GM10248 (cell line): Measurements from ENCODE around the gene UNC5C.

Source experiments
- CTCF ChIA-PET: fragments of 300-600 bp; sonication (Branson Sonifier 250); formaldehyde crosslinking; extraction: SDS; loops from one replicate; lab custom pipeline; 2021; ENCODE audit warnings: antibody characterized with exemption; lab: Yijun Ruan, JAX
- POLR2A ChIA-PET: fragments of 350-650 bp; sonication (Branson Sonifier 250); formaldehyde crosslinking; extraction: SDS; loops from one replicate; lab custom pipeline; 2020; ENCODE audit warnings: antibody characterized with exemption; lab: Yijun Ruan, JAX
- DNase-seq: peaks from one replicate; pipeline ENCODE4 v3.0.0; 2012; ENCODE audit errors: extremely low spot score
- TF ChIP-seq, protein P1 (sequence below): IDR thresholded peaks from 2 replicates; pipeline ENCODE4 v1.5.1; 2012; ENCODE audit warnings: mild to moderate bottlenecking, low read depth; ENCODE audit errors: extremely low read depth, missing control alignments, control extremely low read depth

Gene UNC5C

DNA sequence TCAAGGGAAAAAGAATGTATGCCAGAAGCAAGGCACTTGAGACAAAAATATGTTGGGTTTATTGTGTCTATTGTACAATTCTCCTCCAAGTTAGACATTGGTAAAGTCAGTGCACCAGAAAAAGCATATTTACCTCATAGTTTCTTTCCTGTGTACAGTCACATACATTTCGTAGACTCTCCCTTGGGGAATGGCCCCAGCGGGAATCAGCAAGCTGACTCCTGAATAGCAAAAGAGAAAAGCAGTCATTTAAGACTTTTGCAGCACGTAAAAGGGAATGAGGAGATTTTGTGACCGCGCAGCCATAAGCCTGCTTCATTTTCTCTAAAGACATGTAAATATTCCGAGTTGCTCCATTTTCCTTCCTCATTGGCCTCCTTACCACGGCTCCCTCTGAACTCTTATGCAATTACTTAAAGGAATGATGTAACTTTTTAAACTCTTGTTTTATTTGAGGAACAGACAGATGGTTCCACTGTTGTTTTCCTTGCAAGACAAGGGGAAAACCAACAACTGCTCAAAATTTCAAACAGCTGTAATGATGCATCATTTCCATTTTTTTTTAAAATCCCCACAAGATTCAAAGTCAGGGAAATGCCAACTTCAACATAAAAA is 332.7 kb downstream of the UNC5C start:
- ChIA-PET POLR2A (no interaction called here), CTCF (interaction anchor here (2.1 kb wide), 1 partner anchor 13 kb away, joined by 4 read pairs; no protein-coding TSS in a partner anchor)
- DNase-seq = no peak
- TF ChIP-seq, protein P1, sequence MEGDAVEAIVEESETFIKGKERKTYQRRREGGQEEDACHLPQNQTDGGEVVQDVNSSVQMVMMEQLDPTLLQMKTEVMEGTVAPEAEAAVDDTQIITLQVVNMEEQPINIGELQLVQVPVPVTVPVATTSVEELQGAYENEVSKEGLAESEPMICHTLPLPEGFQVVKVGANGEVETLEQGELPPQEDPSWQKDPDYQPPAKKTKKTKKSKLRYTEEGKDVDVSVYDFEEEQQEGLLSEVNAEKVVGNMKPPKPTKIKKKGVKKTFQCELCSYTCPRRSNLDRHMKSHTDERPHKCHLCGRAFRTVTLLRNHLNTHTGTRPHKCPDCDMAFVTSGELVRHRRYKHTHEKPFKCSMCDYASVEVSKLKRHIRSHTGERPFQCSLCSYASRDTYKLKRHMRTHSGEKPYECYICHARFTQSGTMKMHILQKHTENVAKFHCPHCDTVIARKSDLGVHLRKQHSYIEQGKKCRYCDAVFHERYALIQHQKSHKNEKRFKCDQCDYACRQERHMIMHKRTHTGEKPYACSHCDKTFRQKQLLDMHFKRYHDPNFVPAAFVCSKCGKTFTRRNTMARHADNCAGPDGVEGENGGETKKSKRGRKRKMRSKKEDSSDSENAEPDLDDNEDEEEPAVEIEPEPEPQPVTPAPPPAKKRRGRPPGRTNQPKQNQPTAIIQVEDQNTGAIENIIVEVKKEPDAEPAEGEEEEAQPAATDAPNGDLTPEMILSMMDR = no peak

GRCh38 chr4:95215043-95215442 is 333.7 kb downstream of the UNC5C start:
- ChIA-PET POLR2A (no interaction called here), CTCF (interaction anchor here (0.9 to 2.1 kb wide), 4 partner anchors 12 to 15 kb away, joined by 3 to 4 read pairs (median 4); no protein-coding TSS in a partner anchor)
- TF ChIP-seq, protein P1 = no peak

DNA sequence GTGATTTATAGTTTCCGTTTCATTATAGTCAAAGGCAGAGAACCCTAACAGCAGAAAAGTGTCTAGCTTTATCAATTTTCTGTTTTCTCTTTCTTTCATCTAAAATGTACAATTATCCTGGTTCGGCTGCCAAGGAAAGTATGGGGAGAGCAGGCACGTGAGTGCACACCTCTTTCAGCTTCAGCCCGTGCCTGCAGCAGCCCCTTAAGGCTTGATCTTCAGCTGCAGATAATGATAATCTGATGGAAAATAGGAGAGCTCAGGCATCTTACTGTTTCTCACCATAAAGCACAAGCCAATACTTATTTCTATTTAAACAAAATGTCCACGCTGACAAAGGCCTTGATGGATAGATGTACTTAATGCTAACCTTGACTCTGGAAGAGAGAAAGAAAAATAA is 334.4 kb downstream of the UNC5C start:
- TF ChIP-seq, protein P1 = no peak
- POLR2A ChIA-PET = no interaction called here
- CTCF ChIA-PET = interaction anchor here (0.9 to 2.1 kb wide), 5 partner anchors 12 to 25 kb away, joined by 3 to 4 read pairs (median 4); no protein-coding TSS in a partner anchor
- no peak for DNase-seq

More at GRCh38 chr4:95215043-95215442, 333.7 kb downstream of the UNC5C start:
- no peak for DNase-seq

DNA sequence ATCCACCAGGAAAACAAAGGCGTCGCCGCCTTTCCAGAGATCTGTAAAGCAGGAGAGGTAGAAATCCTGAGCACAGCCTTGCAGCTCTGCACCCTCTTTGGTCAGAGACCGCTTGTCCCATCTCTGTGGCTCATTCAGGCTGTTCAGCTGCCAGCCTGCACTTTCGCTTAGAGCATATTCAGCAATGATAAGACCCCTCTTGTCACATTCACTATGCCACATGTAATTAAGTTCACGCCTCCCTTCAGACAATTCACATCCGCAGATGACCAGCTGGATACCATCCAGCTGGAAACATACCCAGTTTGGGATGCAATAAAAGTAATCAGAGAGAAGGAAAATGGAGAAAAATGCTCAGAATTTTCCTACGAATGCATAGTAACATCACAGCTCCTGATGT is 335.4 kb downstream of the UNC5C start:
- CTCF ChIA-PET = interaction anchor here (1.0 kb wide), 1 partner anchor 26 kb away, joined by 3 read pairs; no protein-coding TSS in a partner anchor
- TF ChIP-seq, protein P1 = no peak
- no peak for DNase-seq
- POLR2A ChIA-PET = no interaction called here

DNA sequence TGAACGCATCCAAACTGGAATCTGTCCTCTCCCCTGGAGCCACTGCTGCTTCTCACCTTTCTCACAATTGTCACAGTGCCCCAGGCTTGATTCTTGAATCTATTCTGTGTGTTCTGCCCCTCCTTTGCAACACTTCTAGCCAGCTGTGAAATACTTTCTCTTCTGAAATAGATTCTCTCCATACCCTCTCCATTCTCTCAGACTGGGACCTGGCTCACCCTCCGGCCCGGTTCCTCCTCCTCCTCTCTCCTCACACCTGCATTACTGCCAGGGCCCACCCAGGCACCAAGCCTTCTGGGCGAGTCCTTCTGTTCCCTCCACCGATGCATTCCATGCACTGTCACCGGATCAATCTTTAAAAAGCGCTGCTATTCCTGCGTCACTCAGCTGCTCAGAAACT is 336.1 kb downstream of the UNC5C start:
- TF ChIP-seq, protein P1 = no peak
- no peak for DNase-seq
- POLR2A ChIA-PET = no interaction called here
- CTCF ChIA-PET = no interaction called here

DNA sequence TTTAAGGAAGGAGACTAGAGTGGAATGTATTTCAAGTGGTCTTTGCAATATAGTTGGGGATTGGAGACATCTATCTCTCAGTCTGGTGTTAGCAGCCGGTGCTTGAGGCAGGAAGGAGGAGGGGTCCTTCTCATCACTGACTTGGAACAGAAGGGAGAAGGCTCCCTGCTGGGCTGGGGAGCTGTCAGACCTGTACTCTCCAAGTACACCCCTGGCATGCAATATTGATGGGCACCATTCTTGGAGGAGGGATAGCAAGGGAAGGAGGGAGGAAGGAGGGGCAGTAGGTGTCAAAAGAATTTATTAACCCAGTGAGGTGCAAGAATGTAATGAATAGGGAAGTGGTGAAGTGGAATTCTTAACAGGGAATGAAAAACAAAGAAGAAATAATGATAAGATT is 338.8 kb downstream of the UNC5C start:
- TF ChIP-seq, protein P1 = no peak
- CTCF ChIA-PET = no interaction called here
- no peak for DNase-seq
- POLR2A ChIA-PET = no interaction called here

GRCh38 chr4:95204873-95205272 is 343.9 kb downstream of the UNC5C start:
- DNase-seq = no peak
- ChIA-PET POLR2A (no interaction called here), CTCF (interaction anchor here (1.0 to 1.9 kb wide), 4 partner anchors 9 to 37 kb away, joined by 3 to 6 read pairs (median 4); no protein-coding TSS in a partner anchor)
- TF ChIP-seq, protein P1 = no peak
